GM12873 (cell line): ENCODE measurements around the gene MMP1.

ENCODE experiments used
- CTCF ChIP-seq: IDR thresholded peaks from 2 replicates; pipeline ENCODE4 v1.5.1; 2012; ENCODE audit warnings: low read depth, mild to moderate bottlenecking, moderate library complexity, low read length, control low read depth; ENCODE audit not compliant: insufficient read depth; ENCODE audit errors: missing control alignments

MMP1 gene

GRCh38 chr11:102836290-102836875 is 38.4 kb upstream of the MMP1 start:
- TF ChIP-seq CTCF = no peak

GRCh38 chr11:102833731-102834130 is 35.8 kb upstream of the MMP1 start:
- TF ChIP-seq CTCF = no peak

GRCh38 chr11:102832612-102833011 is 34.7 kb upstream of the MMP1 start:
- no peak for TF ChIP-seq CTCF

GRCh38 chr11:102831489-102832440 is 33.8 kb upstream of the MMP1 start:
- TF ChIP-seq CTCF = peak; percentile 45

- no peak for TF ChIP-seq CTCF
These were observed 33.1 kb upstream of the MMP1 start for GRCh38 chr11:102831128-102831488.

- TF ChIP-seq CTCF = no peak
These were observed 32.2 kb upstream of the MMP1 start for GRCh38 chr11:102830001-102830727.
